GM11168 (cell line): ENCODE results near the gene COQ3.

Source experiments
- in situ Hi-C: fragments of 300-500 bp; cut with MboI; formaldehyde crosslinking; loops from one replicate; pipeline ENCODE4 v1.12.0; 2022; ENCODE audit warnings: low sequenced_read_pairs; ENCODE audit not compliant: unreplicated experiment

The COQ3 gene

DNA sequence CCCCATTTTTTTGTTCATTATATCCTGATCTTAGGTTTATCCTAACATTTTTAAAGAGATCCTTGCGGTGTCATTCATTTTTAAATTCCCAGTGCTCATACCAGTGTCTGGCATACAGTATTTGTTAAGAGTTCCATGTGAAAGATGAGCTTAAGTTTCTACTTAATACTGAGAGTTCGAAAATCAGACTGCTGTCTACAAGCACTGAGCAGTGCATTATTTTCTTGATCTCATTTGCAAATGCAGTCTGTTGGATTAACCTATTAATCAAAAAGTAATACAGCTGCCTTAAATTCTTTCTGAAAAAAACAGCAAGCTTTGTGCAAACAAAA lies 663 bp downstream of the COQ3 start:
- in situ Hi-C loops = no loop called here

DNA sequence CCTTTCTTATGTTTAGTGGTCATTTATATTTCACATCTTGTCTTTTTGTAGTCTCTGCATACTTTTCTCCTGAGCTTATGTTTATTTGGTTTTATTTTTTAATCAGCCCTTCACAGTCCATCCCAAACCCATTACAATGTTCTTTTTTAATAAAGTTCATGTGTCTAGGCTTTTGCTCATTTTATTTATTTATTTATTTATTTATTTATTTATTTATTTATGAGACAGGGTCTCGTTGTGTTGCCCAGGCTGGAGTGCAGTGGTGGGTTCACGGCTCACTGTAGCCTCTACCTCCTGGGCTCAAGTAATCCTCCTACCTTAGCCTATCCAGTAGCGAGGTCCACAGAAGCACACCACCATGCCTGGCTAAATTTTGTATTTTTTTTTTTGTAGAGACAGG lies 3.1 kb downstream of the COQ3 start:
- in situ Hi-C loops = no loop called here

DNA sequence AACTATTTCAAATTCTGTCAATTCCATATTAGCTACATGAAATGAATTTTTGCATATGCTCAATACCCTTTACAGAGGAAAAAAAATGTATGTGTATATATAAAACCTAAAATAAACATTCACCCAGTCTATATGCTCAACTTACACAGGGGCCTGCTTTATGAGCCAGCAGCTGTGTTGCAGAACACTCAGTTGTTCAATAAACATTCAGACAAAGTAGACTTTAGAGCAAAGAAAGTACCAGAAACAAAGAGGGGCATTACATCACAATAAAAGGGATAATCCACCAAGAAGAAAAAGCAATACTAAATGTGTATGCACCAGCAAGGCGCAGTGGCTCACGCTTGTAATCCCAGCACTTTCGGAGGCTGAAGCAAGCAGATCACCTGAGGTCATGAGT lies 9.5 kb downstream of the COQ3 start:
- in situ Hi-C loops = no loop called here

DNA sequence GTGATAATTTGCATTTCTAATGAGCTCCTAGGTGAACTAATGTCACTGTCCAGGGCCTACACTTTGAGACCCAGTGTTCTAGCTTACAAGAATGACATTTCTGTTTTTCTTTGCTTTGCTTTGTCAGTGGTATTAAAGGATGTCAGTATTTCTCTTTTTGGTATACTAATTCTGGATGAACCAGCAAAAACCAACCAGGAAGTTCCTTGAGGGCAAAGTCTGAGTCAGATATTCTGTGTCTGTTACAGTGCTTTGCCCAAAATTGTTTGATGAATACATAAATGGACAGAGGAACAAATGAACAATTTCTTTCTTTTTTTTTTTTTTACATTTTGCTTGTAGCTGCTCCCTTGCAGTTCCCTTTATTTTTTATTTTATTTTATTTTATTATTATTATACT lies 15.4 kb downstream of the COQ3 start:
- in situ Hi-C loops = no loop called here

DNA sequence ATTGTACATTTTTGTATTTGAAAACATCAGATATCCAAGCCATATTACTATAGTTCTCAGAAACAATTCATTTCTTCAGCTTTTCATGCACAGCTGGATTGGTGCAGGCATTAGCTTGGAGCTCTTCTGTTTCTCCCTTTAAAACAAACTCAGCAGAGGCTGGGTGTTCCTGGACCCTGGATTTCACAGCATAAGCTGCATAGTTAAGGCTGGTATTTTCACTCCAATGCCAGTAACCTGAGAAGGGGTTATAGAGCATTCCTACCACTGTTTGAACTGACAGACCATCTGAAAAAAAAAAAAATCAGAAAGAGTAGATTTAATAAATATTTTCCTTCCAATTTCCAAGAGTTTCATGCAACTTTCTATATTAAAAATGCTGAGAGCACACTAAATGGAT lies 24.5 kb downstream of the COQ3 start:
- in situ Hi-C loops = no loop called here

DNA sequence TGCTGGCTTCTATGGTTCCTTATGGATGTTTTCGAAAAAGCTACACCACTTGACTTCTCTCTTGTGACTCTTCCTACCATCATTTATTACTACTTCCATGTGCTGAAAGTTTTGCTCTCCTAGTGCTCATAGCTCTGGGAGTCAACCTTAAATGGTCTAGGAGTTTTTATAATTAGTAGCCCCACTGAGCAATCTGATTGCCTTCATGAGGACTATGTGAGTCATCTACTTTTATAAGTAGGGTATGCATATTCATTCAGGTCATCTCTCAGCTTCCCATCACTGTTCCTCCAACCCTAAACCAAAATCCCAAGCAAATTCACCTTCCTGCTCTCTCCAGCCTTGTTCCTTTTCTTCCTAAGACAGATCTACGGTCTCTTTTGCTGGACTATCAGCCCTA lies 27.1 kb downstream of the COQ3 start:
- in situ Hi-C loops = no loop called here

DNA sequence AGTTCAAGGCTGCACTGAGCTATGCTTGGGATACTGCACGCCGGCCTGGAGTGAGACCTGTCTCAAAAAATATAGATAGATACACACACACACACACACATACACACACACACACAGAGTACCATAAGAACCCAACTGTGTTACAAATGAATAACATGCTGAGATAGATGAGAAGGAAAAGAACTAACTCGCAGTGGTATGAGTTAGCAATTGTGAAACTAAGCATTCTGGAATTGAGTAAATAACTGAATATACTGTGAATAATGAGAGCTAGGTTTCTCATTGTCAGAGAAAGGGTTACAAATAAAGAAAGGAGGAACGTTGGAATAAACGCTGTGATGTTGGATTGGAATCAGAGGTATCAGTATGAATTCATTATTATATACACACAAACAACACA lies 30.0 kb downstream of the COQ3 start:
- in situ Hi-C loops = no loop called here

DNA sequence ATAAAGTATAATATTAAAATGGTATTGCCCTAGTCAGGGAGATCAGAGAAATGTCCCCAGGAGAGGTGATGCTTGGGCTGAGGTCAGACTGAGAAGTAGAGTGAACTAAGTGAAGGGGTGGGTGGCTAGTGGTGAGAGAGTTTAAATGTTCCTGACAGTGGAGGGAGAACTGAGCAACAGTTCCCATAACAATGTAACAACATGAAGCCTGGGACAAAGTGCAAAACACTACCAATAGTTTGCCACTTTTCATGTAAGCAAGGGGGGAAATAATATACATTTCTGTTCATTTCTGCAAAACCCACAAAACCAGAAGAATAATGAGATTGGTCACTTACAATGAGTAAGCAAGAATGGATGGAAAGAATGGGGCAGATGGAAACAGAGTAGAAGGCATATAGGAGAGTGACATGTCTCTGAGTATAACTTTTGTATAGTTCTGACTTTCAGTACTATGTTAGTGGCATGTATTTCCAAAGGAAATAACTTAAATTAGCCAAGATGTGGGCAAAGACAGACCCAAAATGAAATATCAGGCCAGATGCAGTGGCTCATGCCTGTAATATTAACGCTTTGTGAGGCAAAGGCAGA lies 31.2 kb downstream of the COQ3 start:
- in situ Hi-C loops = no loop called here

DNA sequence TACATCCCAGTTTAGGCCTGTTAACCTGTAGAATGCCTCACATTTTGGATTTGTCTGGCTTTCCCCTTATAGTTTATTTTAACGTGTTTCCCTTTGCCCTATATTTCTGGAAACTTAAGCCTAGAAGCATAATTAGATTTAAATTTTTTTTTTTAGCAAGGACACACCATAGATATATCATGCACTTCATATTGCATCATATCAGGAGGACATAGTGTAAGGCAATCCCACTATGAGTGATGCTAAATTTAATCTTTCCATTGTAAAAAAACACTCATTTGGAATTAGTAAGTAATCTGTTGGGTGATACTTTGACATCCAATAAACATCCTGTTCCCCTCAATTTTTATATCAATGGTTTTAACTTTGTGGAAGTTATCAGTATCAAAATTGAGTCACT lies 34.2 kb downstream of the COQ3 start:
- in situ Hi-C loops = no loop called here

DNA sequence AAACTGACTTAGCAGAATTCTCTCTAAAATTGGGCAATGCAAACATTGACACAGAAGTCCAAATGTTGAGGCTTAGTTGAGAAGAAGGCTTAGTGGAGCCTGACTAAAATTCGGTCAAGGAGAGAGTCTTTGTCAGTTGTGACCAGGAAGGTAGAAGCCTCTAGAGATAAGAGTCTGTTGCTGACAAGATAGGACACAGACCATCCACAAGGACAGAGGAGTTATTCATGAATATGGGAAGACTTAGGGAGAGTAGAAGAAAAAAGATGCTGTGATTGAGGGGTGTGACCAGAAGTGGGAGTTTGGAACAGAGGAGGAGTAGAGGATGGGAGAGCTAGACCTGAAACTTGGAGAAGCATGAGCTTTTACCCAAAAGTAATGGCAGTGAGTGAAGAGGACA lies 37.4 kb downstream of the COQ3 start:
- in situ Hi-C loops = no loop called here

DNA sequence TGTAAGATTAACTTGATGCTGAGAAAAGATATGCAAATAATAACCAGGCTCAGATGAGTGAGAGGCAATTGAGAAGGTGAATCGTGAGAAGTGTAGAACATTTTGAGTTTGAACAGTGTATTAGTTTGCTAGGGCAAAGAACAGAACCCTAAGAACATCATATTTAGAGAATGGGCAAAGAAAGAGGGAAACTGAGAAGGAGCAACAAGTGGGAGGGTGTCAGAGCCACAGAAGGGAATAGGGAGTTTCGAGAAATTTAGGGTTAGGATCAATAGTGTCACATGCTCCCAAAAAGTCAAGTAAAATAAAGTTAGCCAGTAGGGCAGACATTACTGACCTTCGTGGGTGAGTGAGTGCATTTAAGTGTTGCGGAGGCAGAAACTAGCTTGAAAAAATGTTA lies 39.0 kb downstream of the COQ3 start:
- in situ Hi-C loops = no loop called here

DNA sequence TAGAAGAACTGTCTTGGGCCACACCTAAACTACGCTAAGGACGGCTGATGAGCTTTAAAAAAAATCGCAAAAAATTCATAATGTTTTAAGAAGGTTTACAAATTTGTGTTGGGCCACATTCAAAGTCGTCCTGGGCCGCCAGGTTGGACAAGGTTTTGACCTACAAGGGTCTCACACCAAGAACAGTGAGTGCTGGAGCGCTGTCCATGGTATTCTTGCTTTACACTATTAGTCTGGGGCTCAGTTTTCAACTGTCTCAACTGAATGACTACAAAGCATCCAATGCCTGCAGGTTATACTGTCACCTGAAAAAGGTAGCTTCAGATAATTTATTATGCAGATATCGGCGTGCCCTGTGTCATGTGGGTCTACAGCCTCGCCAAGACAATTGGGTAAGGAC lies 40.9 kb downstream of the COQ3 start:
- in situ Hi-C loops = no loop called here

DNA sequence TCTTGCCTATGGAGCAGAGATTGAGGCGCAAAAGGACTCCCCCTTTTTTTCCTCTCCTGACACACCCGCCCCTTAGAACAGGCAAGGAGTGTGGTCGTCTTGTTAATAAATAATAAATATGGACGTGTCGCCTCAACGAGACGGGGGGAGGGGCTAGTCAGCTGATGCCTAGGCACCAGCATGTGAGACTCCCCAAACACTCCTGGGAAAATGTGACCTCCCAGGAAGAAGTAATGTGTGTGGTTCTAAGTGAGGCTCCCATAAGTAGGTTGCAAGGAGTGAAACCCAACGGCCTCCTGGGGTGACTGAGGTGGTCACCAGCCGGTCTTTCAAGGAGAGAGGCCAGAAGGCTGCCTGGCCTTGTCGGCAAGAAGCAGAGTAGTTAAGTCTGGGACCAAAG lies 43.4 kb downstream of the COQ3 start:
- in situ Hi-C loops = no loop called here

DNA sequence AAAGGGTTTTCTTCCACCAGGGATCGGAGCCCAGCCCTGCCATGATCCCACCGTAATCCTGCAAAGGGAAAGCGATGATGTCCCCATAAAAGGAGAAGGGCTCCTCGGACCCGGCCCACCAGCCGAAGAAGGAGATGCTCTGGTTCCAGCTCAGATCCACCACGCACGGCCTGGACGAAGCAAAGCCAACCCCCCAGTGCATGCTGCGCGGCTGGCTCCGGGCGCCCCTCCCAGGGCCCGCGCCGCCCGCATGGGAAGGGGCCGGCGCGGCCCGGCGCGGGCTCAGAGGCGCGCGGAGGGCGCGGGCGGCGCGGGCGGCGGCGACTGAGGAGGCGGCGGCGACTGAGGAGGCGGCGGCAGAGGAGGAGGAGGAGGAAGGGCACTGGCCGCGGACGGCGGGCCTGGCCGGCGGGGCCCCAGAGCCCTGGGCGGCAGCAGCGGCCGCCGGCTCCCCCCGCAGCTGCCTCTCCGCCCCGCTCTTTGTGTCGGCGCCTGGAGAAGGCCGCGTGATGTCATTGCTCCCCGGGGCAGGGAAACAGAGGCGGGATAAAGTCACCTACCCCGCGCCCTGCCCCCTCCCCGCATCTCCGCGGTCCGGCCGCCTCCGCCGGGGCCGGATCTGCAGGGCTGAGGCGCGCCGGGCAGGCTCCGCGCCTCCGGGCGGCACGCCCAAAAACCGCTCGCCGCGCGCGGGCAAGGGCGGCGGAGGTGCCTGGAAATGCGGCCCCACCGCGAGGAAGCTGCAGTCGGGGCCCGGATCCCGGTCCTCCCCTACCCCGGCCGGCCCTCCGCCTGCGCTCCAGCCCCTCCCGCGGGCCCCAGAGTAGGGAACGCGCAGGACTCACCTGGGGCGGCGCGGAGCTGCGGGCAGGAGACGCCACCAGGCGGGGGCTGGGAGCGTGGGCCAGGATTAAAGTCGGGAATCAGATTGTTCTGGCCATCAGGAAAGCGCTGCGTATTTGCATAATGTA lies 44.5 kb downstream of the COQ3 start, which contains the start of gene FAXC:
Gene FAXC, minus strand, starts transcription at position 504 of the 971 bp plus-strand sequence. Its CDS starts 302 bp downstream, at position 202.
- in situ Hi-C loops = no loop called here

DNA sequence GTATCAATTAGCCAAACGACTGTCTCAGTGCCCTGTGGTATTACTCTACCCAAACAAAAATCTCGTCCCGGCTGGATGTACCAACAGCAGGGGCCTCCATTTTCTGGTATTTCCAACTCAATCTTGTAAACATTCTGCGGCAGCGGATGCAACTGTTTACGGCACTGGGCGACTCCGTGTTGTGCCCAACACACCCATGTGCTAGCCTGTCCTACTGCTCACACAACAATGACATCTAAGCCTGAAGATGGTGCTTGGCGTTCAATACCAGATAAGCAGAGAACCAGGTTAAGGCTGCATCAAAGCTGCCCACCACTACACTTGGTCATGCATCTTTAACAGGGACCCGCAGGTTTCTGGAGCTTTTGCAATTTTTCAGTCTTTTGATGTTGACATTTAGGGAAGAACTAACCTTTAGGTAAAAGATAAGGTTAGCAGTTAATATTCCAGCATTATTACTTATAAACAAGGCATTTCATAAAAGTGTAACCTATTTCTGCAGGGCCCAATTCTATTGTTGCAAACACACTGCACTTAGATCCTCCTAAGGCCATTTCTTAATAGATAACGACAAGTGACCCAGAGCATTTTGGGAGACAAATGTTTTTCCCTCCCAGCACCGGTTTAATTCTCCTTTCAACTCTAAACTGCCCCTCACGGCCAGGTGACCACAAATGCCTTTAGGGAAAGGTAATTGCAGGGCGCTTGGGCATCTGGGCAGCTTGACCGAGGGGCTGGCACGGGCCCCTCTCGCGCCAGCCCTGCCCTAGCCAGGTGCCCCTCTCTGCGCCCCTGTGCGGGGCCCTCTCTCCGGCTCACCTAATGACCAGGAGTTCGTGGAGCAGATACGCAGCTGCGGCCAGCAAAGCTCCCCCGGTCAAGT lies 45.5 kb downstream of the COQ3 start:
- in situ Hi-C loops = no loop called here

DNA sequence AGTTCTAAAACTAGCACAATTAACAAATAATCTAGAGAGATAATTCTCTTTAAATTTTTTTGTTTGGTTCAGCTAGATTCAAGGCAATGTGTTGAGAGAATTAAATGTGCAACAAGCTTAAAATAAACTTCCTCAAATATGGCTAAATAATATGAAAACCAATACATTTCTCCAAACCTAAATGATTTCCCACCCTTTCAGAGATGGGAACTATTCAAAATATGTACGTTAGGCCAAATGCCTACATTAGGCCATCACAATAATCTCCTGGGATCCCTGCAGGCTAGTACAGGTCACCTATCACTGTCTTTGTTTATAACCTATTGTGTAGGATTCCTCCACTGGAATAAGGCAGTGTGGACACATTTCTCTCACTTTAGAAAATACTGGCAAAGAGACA lies 46.2 kb downstream of the COQ3 start:
- in situ Hi-C loops = no loop called here

DNA sequence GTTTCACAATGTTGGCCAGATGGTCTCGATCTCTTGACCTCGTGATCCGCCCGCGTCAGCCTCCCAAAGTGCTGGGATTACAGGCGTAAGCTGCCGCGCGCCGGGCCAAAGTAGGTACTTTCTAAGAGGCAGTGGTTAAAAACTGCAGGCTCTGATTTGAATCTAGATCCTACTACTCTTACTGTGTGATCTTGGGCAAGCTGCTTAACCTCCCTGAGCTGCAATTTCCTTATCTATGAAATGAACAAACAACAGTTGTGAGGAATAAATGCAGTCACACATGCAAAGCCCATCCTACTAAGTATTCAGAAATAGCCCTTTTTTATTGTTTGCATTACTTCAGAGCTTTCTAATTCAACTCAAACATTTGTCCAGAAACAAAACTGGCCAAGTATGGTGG lies 47.4 kb downstream of the COQ3 start:
- in situ Hi-C loops = no loop called here

DNA sequence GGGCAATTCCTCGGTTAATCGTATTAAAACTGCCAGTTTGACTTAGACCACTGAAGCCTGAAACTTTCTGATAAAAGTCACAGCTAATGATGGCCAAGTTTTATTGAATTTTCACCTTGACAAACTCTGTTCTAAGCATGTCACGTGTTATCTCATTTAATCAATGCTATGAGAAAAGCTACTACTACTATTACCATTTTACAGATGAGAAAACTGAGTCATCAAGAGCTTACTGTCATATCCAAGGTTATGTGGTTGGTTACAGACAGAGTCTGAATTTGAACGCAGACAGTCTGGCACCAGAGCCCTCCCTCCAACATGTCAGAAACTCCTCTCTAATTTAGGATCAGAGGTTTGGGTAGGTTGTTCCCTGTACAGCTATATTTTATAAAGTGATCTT lies 48.8 kb downstream of the COQ3 start:
- in situ Hi-C loops = no loop called here

DNA sequence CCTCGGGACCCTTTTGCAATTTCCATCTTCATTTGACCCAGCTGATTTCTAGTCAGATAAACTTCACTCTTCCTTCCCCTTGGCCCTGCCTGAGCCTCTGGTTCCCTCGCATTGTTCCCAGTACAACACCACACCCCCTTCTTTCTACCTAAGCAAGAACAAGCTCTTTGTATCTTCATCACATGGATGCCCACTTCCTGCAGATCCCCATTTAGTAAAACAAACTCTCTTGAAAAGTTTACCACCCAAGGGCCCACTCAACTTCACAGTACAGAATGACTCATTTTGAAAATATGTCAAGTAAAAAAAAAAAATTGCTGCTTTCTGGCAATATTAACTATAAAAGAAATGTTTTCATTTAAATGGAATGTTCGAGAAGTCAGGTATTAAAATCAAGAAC lies 49.7 kb downstream of the COQ3 start:
- in situ Hi-C loops = no loop called here

DNA sequence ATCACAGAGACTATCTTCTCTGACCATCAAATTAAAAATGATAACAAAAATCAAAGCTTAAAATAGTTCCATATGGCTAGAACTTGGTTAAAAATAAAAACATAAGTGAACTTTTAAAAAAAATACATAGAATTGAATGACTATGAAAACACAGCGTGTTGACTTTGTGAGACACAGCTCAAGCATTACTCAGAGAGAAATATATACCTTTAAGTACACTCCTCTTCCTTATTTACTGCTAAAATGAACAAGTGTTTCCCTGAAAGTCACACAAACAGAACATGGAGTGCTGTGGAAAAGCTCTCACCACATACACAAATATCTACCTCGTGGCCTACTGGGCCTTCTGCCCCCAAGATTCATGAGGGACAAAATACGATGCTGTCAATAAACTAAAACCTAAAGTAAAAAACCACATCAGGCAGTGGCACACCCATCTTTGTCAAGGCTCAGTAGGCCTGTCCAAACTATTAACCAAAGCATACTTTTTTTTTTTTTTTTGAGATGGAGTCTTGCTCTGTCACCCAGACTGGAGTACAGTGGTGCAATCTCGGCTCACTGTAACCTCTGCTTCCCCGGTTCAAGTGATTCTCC lies 52.0 kb downstream of the COQ3 start:
- in situ Hi-C loops = no loop called here

DNA sequence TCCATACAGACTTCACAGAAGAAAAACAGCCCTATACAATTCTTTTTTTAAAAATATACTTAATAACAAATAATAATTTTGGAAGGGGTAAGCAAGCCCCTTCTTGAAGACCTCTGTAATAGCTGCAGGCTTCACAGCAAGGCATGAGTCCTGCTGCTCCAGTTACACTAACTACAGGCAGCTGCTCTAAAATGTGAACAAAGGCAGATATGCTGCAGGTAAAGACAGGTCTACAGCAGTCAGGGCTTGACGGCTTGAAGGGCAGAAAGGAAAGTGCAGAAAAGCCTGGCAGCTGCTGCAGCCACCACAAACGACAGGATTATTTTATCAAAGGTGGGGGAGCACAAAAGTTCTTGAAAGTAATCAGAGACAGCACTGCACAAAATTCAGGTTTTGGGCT lies 55.8 kb downstream of the COQ3 start:
- in situ Hi-C loops = no loop called here
